Stomach (tissue), 4 donors: ENCODE data around the gene CFAP299.

Experiments used
- CTCF ChIP-seq, 7 experiments: fragments of 450-650 bp in 4 of 7; fragments of 200-600 bp in 3 of 7; sonication (generic) in 3 of 7; IDR thresholded peaks; one replicate each; pipeline ENCODE4 v1.5.1; 2016 to 2019; ENCODE audit warnings: antibody characterized with exemption in 7 of 7, control low read depth in 2 of 7, mild to moderate bottlenecking in 1 of 7
- POLR2AphosphoS5 ChIP-seq, 3 donors: sonication (generic); formaldehyde crosslinking; IDR thresholded peaks; one replicate each; pipeline ENCODE4 v1.6.1; 2016; ENCODE audit warnings: antibody characterized with exemption in 3 of 3

GRCh38 chr4:80711956-80712355 is 376.4 kb downstream of the CFAP299 start:
- TF ChIP-seq CTCF (IDR thresholded peaks at IDR 0.05) (no peak), POLR2AphosphoS5 (IDR thresholded peaks at IDR 0.05) (no peak)
